H9 (cell line): ENCODE measurements around the gene AP1G2. TPM values are rescaled to one million over a fixed set of nuclear protein-coding genes. Genes with fewer than 3 reads are reported as not detected.

ENCODE experiments used
- DNase-seq: peaks from one replicate; pipeline ENCODE4 v3.0.0-alpha.2; 2017
- H2AFZ ChIP-seq: one replicate; pipeline ENCODE4 v1.6.1; 2013; ENCODE audit warnings: mild to moderate bottlenecking, low read length, control low read depth, moderate library complexity
- H2AK5ac ChIP-seq: 2 replicates; pipeline ENCODE4 v1.6.1; 2013; ENCODE audit warnings: low read length, control low read depth, mixed read lengths; ENCODE audit not compliant: insufficient read length
- H2BK120ac ChIP-seq: one replicate; pipeline ENCODE4 v1.6.1; 2013; ENCODE audit warnings: low read depth, mild to moderate bottlenecking, low read length, control low read depth, inconsistent platforms; ENCODE audit not compliant: poor library complexity, severe bottlenecking
- H2BK12ac ChIP-seq: 2 replicates; pipeline ENCODE4 v1.6.1; 2013; ENCODE audit warnings: low read length, control low read depth, mixed read lengths, low read depth; ENCODE audit not compliant: insufficient read length
- H2BK15ac ChIP-seq: 2 replicates; pipeline ENCODE4 v1.6.1; 2013; ENCODE audit warnings: low read depth, low read length, control low read depth
- H2BK20ac ChIP-seq: one replicate; pipeline ENCODE4 v1.6.1; 2013; ENCODE audit warnings: low read depth, mild to moderate bottlenecking, low read length, control low read depth, inconsistent platforms; ENCODE audit not compliant: poor library complexity, severe bottlenecking
- H2BK5ac ChIP-seq: 2 replicates; pipeline ENCODE4 v1.6.1; 2013; ENCODE audit warnings: low read length, control low read depth, mixed read lengths; ENCODE audit not compliant: insufficient read length
- H3K14ac ChIP-seq: 2 replicates; pipeline ENCODE4 v1.6.1; 2013; ENCODE audit warnings: low read length, control low read depth; ENCODE audit not compliant: insufficient read depth
- H3K18ac ChIP-seq: 2 replicates; pipeline ENCODE4 v1.6.1; 2013; ENCODE audit warnings: low read depth, mild to moderate bottlenecking, mixed read lengths, low read length, control low read depth; ENCODE audit not compliant: insufficient read length
- H3K23ac ChIP-seq: 2 replicates; pipeline ENCODE4 v1.6.1; 2013; ENCODE audit warnings: low read length, control low read depth, mixed read lengths, low read depth; ENCODE audit not compliant: insufficient read length
- H3K23me2 ChIP-seq: 2 replicates; pipeline ENCODE4 v1.6.1; 2013; ENCODE audit warnings: low read depth, mild to moderate bottlenecking, mixed read lengths, low read length, control low read depth; ENCODE audit not compliant: insufficient read length, poor library complexity, severe bottlenecking
- H3K27ac ChIP-seq: 2 replicates; pipeline ENCODE4 v1.5.1; 2013; ENCODE audit warnings: low read length, control low read depth, mixed read lengths, low read depth; ENCODE audit not compliant: insufficient read length
- H3K27me3 ChIP-seq: 2 replicates; pipeline ENCODE4 v1.6.1; 2013; ENCODE audit warnings: low read length, control low read depth, inconsistent platforms; ENCODE audit not compliant: insufficient read depth
- H3K4ac ChIP-seq: 2 replicates; pipeline ENCODE4 v1.6.1; 2013; ENCODE audit warnings: low read depth, mild to moderate bottlenecking, control low read depth, inconsistent platforms, low read length, moderate library complexity
- H3K4me1 ChIP-seq: 2 replicates; pipeline ENCODE4 v1.6.1; 2013; ENCODE audit warnings: low read length, control low read depth, inconsistent platforms; ENCODE audit not compliant: insufficient read depth
- H3K4me2 ChIP-seq: 2 replicates; pipeline ENCODE4 v1.6.1; 2013; ENCODE audit warnings: low read length, control low read depth, mixed read lengths; ENCODE audit not compliant: insufficient read length, insufficient read depth
- H3K56ac ChIP-seq: 2 replicates; pipeline ENCODE4 v1.6.1; 2013; ENCODE audit warnings: low read depth, mild to moderate bottlenecking, mixed read lengths, low read length, control low read depth; ENCODE audit not compliant: insufficient read length
- H3K79me1 ChIP-seq: 2 replicates; pipeline ENCODE4 v1.6.1; 2013; ENCODE audit warnings: low read depth, mild to moderate bottlenecking, moderate library complexity, low read length, control low read depth, inconsistent platforms; ENCODE audit not compliant: insufficient read depth, poor library complexity, severe bottlenecking
- H3K79me2 ChIP-seq: 2 replicates; pipeline ENCODE4 v1.6.1; 2013; ENCODE audit warnings: low read length, control low read depth, inconsistent platforms; ENCODE audit not compliant: insufficient read depth
- H3K9ac ChIP-seq: 2 replicates; pipeline ENCODE4 v1.6.1; 2013; ENCODE audit warnings: low read length, control low read depth, mixed read lengths; ENCODE audit not compliant: insufficient read length; ENCODE audit errors: extremely low read depth
- H3K9me3 ChIP-seq: one replicate; pipeline ENCODE4 v1.6.1; 2013; ENCODE audit warnings: low read depth, low read length, inconsistent platforms; ENCODE audit not compliant: control insufficient read depth
- H3T11ph ChIP-seq: one replicate; pipeline ENCODE4 v1.6.1; 2013; ENCODE audit warnings: mild to moderate bottlenecking, low read length, control low read depth, inconsistent platforms
- H4K20me1 ChIP-seq: one replicate; pipeline ENCODE4 v1.6.1; 2013; ENCODE audit not compliant: control insufficient read depth, insufficient read length, insufficient read depth
- H4K5ac ChIP-seq: 2 replicates; pipeline ENCODE4 v1.6.1; 2013; ENCODE audit warnings: low read depth, mild to moderate bottlenecking, mixed read lengths, low read length, control low read depth; ENCODE audit not compliant: insufficient read length
- H4K8ac ChIP-seq: replicated peaks from 2 replicates; pipeline ENCODE4 v1.6.1; 2013; ENCODE audit warnings: low read length, control low read depth, mixed read lengths, low read depth; ENCODE audit not compliant: insufficient read length
- H4K91ac ChIP-seq: 2 replicates; pipeline ENCODE4 v1.6.1; 2013; ENCODE audit warnings: low read depth, mild to moderate bottlenecking, moderate library complexity, mixed read lengths, low read length, control low read depth; ENCODE audit not compliant: insufficient read length
- H3K27ac Mint-ChIP-seq, 3 experiments: 2 replicates in 2 of 3; 3 replicates in 1 of 3; pipeline ENCODE4 v1.8.0; 2020 to 2021; ENCODE audit warnings: mixed read lengths in 3 of 3, mild to moderate bottlenecking in 1 of 3, moderate library complexity in 1 of 3
- H3K27me3 Mint-ChIP-seq: 2 replicates; pipeline ENCODE4 v1.8.0; 2021; ENCODE audit warnings: low read depth, mild to moderate bottlenecking, moderate library complexity, mixed read lengths
- H3K36me3 Mint-ChIP-seq, 3 experiments: 2 replicates in 2 of 3; 3 replicates in 1 of 3; pipeline ENCODE4 v1.8.0; 2020 to 2021; ENCODE audit warnings: low read depth in 3 of 3, mixed read lengths in 3 of 3; ENCODE audit not compliant: insufficient read depth in 1 of 3
- H3K4me1 Mint-ChIP-seq, 2 experiments: 2 replicates each; pipeline ENCODE4 v1.8.0; 2020; ENCODE audit warnings: mixed read lengths in 2 of 2
- H3K4me3 Mint-ChIP-seq, 2 experiments: 2 replicates in 1 of 2; 3 replicates in 1 of 2; pipeline ENCODE4 v1.8.0; 2020 to 2021; ENCODE audit warnings: mild to moderate bottlenecking in 2 of 2, mixed read lengths in 2 of 2, moderate library complexity in 1 of 2
- H3K9me3 Mint-ChIP-seq, 2 experiments: 2 replicates in 1 of 2; 3 replicates in 1 of 2; pipeline ENCODE4 v1.8.0; 2020; ENCODE audit warnings: mild to moderate bottlenecking in 2 of 2, mixed read lengths in 2 of 2, moderate library complexity in 1 of 2
- CTCF ChIP-seq: fragments of 200-600 bp; sonication (generic); conservative IDR thresholded peaks from 3 replicates; pipeline ENCODE4 v1.8.0; 2021; ENCODE audit warnings: antibody characterized with exemption, mild to moderate bottlenecking
- WGBS: extraction: QIAGEN DNeasy Blood & Tissue Kit; methylation state at CpG from one replicate; pipeline ENCODE4 v1.1.7; 2013; ENCODE audit warnings: missing lambda C conversion rate, low lambda C conversion rate, mixed read lengths; ENCODE audit not compliant: insufficient read length; ENCODE audit errors: extremely low coverage; 5-methylcytosine and 5-hydroxymethylcytosine counted together
- total RNA-seq: library from RNA; stranded (reverse); gene quantifications from 2 replicates; pipeline ENCODE4 v1.2.1, GENCODE V29; 2021

The AP1G2 gene
- total RNA-seq, 1 experiment from 2014 or later, result 107 TPM

GRCh38 chr14:23573384-23574015 is 5.9 kb upstream of the AP1G2 start:
- no peak overlapping the region for H2BK15ac ChIP-seq
- no peak for DNase-seq
- no CpG with 5 or more reads among the region's 5 CpGs for WGBS
- H2AK5ac ChIP-seq, result no peak overlapping the region
- no peak overlapping the region for H3K27ac Mint-ChIP-seq
- no peaks in the 10 kb centered on the region; a peak in 1 of 5 replicates for H3K9me3 Mint-ChIP-seq
- peaks cover 29% of the 10 kb centered on the region for H3K23me2 ChIP-seq
- no peak overlapping the region for H4K5ac ChIP-seq
- no peak overlapping the region for H3K18ac ChIP-seq
- no peak overlapping the region for H2BK20ac ChIP-seq
- no peak overlapping the region for H3K4ac ChIP-seq
- peaks cover 5% of the 10 kb centered on the region for H4K20me1 ChIP-seq
- H3K9ac ChIP-seq, result no peak overlapping the region
- no peak overlapping the region for H3K27ac ChIP-seq
- no peak for TF ChIP-seq CTCF
- no peak overlapping the region for H3K23ac ChIP-seq
- H2AFZ ChIP-seq, result no peak overlapping the region
- peak overlapping the region in 1 of 2 experiments; percentile 7; a peak in 2 of 5 replicates for H3K4me3 Mint-ChIP-seq
- no peak overlapping the region for H2BK5ac ChIP-seq
- peaks cover 36 to 39% of the 10 kb centered on the region in 2 experiments for H3K4me1 Mint-ChIP-seq
- H3T11ph ChIP-seq, result no peak overlapping the region
- peaks cover 7% of the 10 kb centered on the region; the same call in 1 of the 2 replicates for H3K27me3 ChIP-seq
- no peak overlapping the region for H4K8ac ChIP-seq
- H2BK12ac ChIP-seq, result no peak overlapping the region
- H3K79me1 ChIP-seq, result no peaks in the 10 kb centered on the region
- peaks cover 4% of the 10 kb centered on the region; the same call in 1 of the 2 replicates for H3K4me1 ChIP-seq
- peaks cover 52% of the 10 kb centered on the region for H3K27me3 Mint-ChIP-seq
- H3K56ac ChIP-seq, result no peak overlapping the region
- H3K9me3 ChIP-seq, result no peaks in the 10 kb centered on the region
- H3K36me3 Mint-ChIP-seq, result peaks cover 0 to 39% (median 30%) of the 10 kb centered on the region in 3 experiments; a peak in 5 of 7 replicates
- no peak overlapping the region for H3K4me2 ChIP-seq
- H3K14ac ChIP-seq, result no peak overlapping the region
- no peaks in the 10 kb centered on the region for H3K79me2 ChIP-seq
- no peak overlapping the region for H4K91ac ChIP-seq
- no peak overlapping the region for H2BK120ac ChIP-seq
